ENCODE results near the gene RAPGEF1. TPM values are rescaled to one million over a fixed set of nuclear protein-coding genes. Genes with fewer than 3 reads are reported as not detected.
"Not testable (repeated sequence)": the region's sequence is repeated elsewhere in the genome, so short reads cannot be mapped to it uniquely, and the experiment has no call there.

Gene RAPGEF1
- total and polyA plus RNA-seq, 7 donors, result 72.3 to 319 (median 268) TPM

GRCh38 chr9:131554087-131554842, 185.6 kb downstream of the RAPGEF1 start:
- H3K9me3 ChIP-seq, result no peaks in the 10 kb centered on the region
- no peak for ATAC-seq

GRCh38 chr9:131552030-131552429, 187.8 kb downstream of the RAPGEF1 start:
- 76 to 96% (median 89%) methylated on average over 6 of the region's 6 CpGs for WGBS, 3 donors
- Histone ChIP-seq H3K36me3 (ENCODE audit: insufficient read depth in 1 of 2, low read depth in 1 of 2) (no peaks in the 10 kb centered on the region), H3K27me3 (ENCODE audit: insufficient read depth in 3 of 3, low read length in 2 of 3) (peaks cover 0 to 74% (median 17%) of the 10 kb centered on the region in 3 donors), H3K4me1 (no peaks in the 10 kb centered on the region), H3K4me3 (no peak overlapping the region), H3K9me3 (no peaks in the 10 kb centered on the region), H3K27ac (no peak overlapping the region)
- no peak for ATAC-seq
- no peak for DNase-seq
- intact Hi-C loops (cut with DNase I), result no loop called here
- no peak for TF ChIP-seq CTCF (IDR thresholded peaks at IDR 0.05)

More at GRCh38 chr9:131554087-131554842, 185.6 kb downstream of the RAPGEF1 start:
- no peak for TF ChIP-seq CTCF (IDR thresholded peaks at IDR 0.05)
- Histone ChIP-seq H3K4me3 (no peak overlapping the region), H3K36me3 (ENCODE audit: insufficient read depth in 1 of 2, low read depth in 1 of 2) (no peaks in the 10 kb centered on the region), H3K27ac (no peak overlapping the region), H3K4me1 (no peaks in the 10 kb centered on the region), H3K27me3 (ENCODE audit: insufficient read depth in 3 of 3, low read length in 2 of 3) (peaks cover 0 to 60% (median 13%) of the 10 kb centered on the region in 3 donors)
- intact Hi-C loops (cut with DNase I), result no loop called here
- WGBS, 3 donors, result 22 to 25% (median 24%) methylated on average over 40 to 60 of the region's 60 CpGs
- DNase-seq, result no peak

- H3K36me3 ChIP-seq (ENCODE audit: insufficient read depth in 1 of 2, low read depth in 1 of 2); H3K4me3 ChIP-seq; ATAC-seq; DNase-seq; H3K27ac ChIP-seq; intact Hi-C loops (cut with DNase I); H3K9me3 ChIP-seq; H3K4me1 ChIP-seq: not testable (repeated sequence)
- WGBS, 3 donors, result 42 to 50% (median 44%) methylated on average over 8 of the region's 8 CpGs
- peaks cover 0 to 75% (median 33%) of the 10 kb centered on the region in 3 donors for H3K27me3 ChIP-seq (ENCODE audit: insufficient read depth in 3 of 3, low read length in 2 of 3)
These were observed 189.4 kb downstream of the RAPGEF1 start for GRCh38 chr9:131550465-131550864.

- peaks cover 0 to 75% (median 28%) of the 10 kb centered on the region in 3 donors for H3K27me3 ChIP-seq (ENCODE audit: insufficient read depth in 3 of 3, low read length in 2 of 3)
- intact Hi-C loops (cut with DNase I); H3K27ac ChIP-seq; H3K4me1 ChIP-seq; H3K9me3 ChIP-seq; ATAC-seq; H3K4me3 ChIP-seq; DNase-seq; H3K36me3 ChIP-seq (ENCODE audit: insufficient read depth in 1 of 2, low read depth in 1 of 2): not testable (repeated sequence)
- 66 to 70% (median 67%) methylated on average over 10 of the region's 10 CpGs for WGBS, 3 donors
These were observed 190.7 kb downstream of the RAPGEF1 start for GRCh38 chr9:131549186-131549585.

- no peak for TF ChIP-seq CTCF (IDR thresholded peaks at IDR 0.05)
- no peak for DNase-seq
- H3K36me3 ChIP-seq (ENCODE audit: insufficient read depth in 1 of 2, low read depth in 1 of 2), result no peaks in the 10 kb centered on the region
- H3K27me3 ChIP-seq (ENCODE audit: insufficient read depth in 3 of 3, low read length in 2 of 3), result peaks cover 0 to 54% (median 30%) of the 10 kb centered on the region in 3 donors
- intact Hi-C loops (cut with DNase I), result no loop called here
- H3K27ac ChIP-seq, result no peak overlapping the region
- WGBS, 3 donors, result 1 to 3% (median 2%) methylated on average over 44 to 49 of the region's 49 CpGs
- H3K9me3 ChIP-seq, result peaks cover 7% of the 10 kb centered on the region
- H3K4me1 ChIP-seq, result no peaks in the 10 kb centered on the region
- ATAC-seq, result peak; percentile 19 to 47 (median 31)
- peak overlapping the region; percentile 26 for H3K4me3 ChIP-seq
These were observed 193.4 kb downstream of the RAPGEF1 start for GRCh38 chr9:131546336-131547084.

Data from psoas muscle (tissue), 8 donors.